ENCODE measurements around the gene LRRC39.

DNA sequence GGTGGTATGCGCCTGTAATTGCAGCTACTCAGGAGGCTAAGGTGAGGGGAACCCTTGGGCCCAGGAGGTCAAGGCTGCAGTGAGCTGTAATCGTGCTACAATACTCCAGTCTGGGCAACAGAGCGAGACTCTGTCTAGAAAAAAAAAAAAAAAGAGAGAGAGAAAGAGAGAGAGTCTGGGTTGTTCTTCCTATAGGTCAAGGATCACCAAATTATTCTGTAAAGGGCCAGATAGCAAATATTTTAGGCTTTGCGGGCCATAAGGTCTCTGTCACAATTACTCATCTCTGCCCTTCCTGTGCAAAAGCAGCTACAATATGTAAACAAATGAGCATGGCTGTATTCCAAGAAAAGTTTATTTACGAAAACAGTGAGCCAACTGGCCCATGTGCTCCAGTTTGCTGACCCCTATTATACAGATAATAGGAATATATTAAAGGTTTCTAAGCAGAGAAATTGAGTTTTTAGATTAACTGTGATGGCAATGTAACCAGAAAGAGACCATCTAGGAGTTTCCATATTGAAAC is 47.4 kb downstream of the LRRC39 start:
- TF ChIP-seq, protein P1, sequence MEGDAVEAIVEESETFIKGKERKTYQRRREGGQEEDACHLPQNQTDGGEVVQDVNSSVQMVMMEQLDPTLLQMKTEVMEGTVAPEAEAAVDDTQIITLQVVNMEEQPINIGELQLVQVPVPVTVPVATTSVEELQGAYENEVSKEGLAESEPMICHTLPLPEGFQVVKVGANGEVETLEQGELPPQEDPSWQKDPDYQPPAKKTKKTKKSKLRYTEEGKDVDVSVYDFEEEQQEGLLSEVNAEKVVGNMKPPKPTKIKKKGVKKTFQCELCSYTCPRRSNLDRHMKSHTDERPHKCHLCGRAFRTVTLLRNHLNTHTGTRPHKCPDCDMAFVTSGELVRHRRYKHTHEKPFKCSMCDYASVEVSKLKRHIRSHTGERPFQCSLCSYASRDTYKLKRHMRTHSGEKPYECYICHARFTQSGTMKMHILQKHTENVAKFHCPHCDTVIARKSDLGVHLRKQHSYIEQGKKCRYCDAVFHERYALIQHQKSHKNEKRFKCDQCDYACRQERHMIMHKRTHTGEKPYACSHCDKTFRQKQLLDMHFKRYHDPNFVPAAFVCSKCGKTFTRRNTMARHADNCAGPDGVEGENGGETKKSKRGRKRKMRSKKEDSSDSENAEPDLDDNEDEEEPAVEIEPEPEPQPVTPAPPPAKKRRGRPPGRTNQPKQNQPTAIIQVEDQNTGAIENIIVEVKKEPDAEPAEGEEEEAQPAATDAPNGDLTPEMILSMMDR (conservative IDR thresholded peaks at IDR 0.05), result no peak
- TF ChIP-seq ZFX (IDR thresholded peaks at IDR 0.05), result no peak

Data from C4-2B (cell line).